Ovary (tissue), 9 donors: ENCODE results near the gene ANO2. TPM values are rescaled to one million over a fixed set of nuclear protein-coding genes. Genes with fewer than 3 reads are reported as not detected.

Experiments used
- DNase-seq, 5 donors: peaks; one replicate each; pipeline ENCODE4 v3.0.0-alpha.2; 2019 to 2020
- H3K27ac ChIP-seq, 2 donors: fragments of 200-600 bp; one replicate each; pipeline versions ENCODE4 v1.5.1 to v1.8.0; 2019 to 2022
- H3K27me3 ChIP-seq: fragments of 200-600 bp; one replicate; pipeline ENCODE4 v1.8.0; 2022
- H3K36me3 ChIP-seq: fragments of 200-600 bp; sonication (generic); one replicate; pipeline ENCODE4 v1.5.1; 2019
- H3K4me1 ChIP-seq: one replicate; pipeline ENCODE4 v1.8.1; 2013; ENCODE audit warnings: mild to moderate bottlenecking, moderate library complexity; ENCODE audit not compliant: insufficient read depth
- H3K4me3 ChIP-seq: fragments of 200-600 bp; sonication (generic); one replicate; pipeline ENCODE4 v1.5.1; 2017
- H3K9me3 ChIP-seq, 2 donors: fragments of 200-600 bp in 1 of 2; sonication (generic) in 1 of 2; one replicate each; pipeline versions ENCODE4 v1.5.1 to v1.8.1; 2013 to 2019; ENCODE audit warnings: mild to moderate bottlenecking in 1 of 2, moderate library complexity in 1 of 2
- EP300 ChIP-seq: sonication (generic); formaldehyde crosslinking; IDR thresholded peaks from one replicate; pipeline ENCODE4 v1.6.1; 2017; ENCODE audit warnings: antibody characterized with exemption
- POLR2A ChIP-seq: fragments of 450-650 bp; IDR thresholded peaks from one replicate; pipeline ENCODE4 v1.6.1; 2017; ENCODE audit warnings: antibody characterized with exemption, mild to moderate bottlenecking, moderate library complexity
- WGBS, 3 donors: extraction: QIAGEN DNeasy Blood & Tissue Kit in 1 of 3; methylation state at CpG; one replicate each; pipeline versions ENCODE4 v1.1.5 to v1.1.7; 2013 to 2017; 5-methylcytosine and 5-hydroxymethylcytosine counted together
- intact Hi-C, 4 donors: fragments of 100-400 bp; cut with DNase I; formaldehyde crosslinking; loops; one replicate each; pipeline versions ENCODE4 v1.11.0 to v1.15.1; 2022 to 2023
- polyA plus RNA-seq, 2 donors: library from polyadenylated mRNA; stranded (reverse); fragments of 200-250 nt in 1 of 2; fragments of 350-450 nt in 1 of 2; fragmentation: Illumina TruSeq in 1 of 2; extraction: RNeasy Lipid Tissue Mini Kit (QIAGEN cat#74804) in 1 of 2; gene quantifications; one replicate each; pipeline ENCODE4 v1.2.3, GENCODE V29; 2013 to 2014
- total RNA-seq, 7 donors: library from RNA; depleted of rRNA in 2 of 7; stranded (reverse); fragments of >200 nt in 2 of 7; fragmentation: NEBNext Ultra II Directional in 3 of 7; extraction: Animal tissue kit (Norgen Biotek cat#: 25700) in 3 of 7; gene quantifications; one replicate each; pipeline versions ENCODE4 v1.1.0 to v1.2.4, GENCODE V29; 2016 to 2023
- TF ChIP-seq, protein P1 (sequence below), 3 donors: fragments of 450-650 bp in 2 of 3; fragments of 200-600 bp in 1 of 3; IDR thresholded peaks; one replicate each; pipeline versions ENCODE4 v1.5.1 to v1.8.0; 2016 to 2022; ENCODE audit warnings: antibody characterized with exemption in 3 of 3, mild to moderate bottlenecking in 1 of 3
- donor health status: DM: no; HTN: no; CAD: no; lungs with moderate emphysema.
- donor health status: DM: no; HTN: no; CAD: no.
- donor health status: Bipolar disorder and iron deficiency.
- donor health status: DM: yes; HTN: yes; CAD: no.
- donor health status: DM: no; HTN: no; CAD: no.
- donor health status: DM: yes; HTN: yes; CAD: no.

ANO2 gene
- total and polyA plus RNA-seq, 9 donors, result 3.0 to 6.7 (median 3.3) TPM

DNA sequence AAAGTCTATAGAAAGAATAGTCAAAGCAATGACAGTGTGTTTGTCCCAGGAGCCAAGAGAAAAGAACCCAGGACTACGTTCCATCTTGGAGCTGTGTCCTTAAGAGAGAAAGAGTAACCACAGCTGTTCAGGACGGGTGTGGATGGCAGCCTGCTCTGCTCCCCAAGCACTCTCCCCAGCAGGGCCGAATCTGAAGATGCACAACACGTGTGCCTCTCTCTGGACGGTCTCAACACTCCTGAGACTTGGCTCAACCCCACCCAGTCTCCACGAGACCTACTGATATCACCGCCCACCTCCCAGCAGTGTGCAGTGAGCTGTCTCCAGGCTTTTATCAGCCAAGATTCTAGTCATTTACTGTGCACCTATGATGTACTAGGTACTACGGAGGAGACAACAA is 27.3 kb upstream of the ANO2 start:
- no peaks in the 10 kb centered on the region for H3K9me3 ChIP-seq
- no peak for DNase-seq
- no peaks in the 10 kb centered on the region for H3K27me3 ChIP-seq
- 43 to 59% (median 46%) methylated on average over 8 of the region's 8 CpGs for WGBS, 3 donors
- H3K27ac ChIP-seq, result no peak overlapping the region
- H3K36me3 ChIP-seq, result no peaks in the 10 kb centered on the region
- intact Hi-C loops, result no loop called here
- H3K4me1 ChIP-seq, result no peaks in the 10 kb centered on the region
- TF ChIP-seq, protein P1, sequence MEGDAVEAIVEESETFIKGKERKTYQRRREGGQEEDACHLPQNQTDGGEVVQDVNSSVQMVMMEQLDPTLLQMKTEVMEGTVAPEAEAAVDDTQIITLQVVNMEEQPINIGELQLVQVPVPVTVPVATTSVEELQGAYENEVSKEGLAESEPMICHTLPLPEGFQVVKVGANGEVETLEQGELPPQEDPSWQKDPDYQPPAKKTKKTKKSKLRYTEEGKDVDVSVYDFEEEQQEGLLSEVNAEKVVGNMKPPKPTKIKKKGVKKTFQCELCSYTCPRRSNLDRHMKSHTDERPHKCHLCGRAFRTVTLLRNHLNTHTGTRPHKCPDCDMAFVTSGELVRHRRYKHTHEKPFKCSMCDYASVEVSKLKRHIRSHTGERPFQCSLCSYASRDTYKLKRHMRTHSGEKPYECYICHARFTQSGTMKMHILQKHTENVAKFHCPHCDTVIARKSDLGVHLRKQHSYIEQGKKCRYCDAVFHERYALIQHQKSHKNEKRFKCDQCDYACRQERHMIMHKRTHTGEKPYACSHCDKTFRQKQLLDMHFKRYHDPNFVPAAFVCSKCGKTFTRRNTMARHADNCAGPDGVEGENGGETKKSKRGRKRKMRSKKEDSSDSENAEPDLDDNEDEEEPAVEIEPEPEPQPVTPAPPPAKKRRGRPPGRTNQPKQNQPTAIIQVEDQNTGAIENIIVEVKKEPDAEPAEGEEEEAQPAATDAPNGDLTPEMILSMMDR (IDR thresholded peaks at IDR 0.05), result no peak
- TF ChIP-seq POLR2A, result no peak
- TF ChIP-seq EP300, result no peak
- no peak overlapping the region for H3K4me3 ChIP-seq

GRCh38 chr12:5971194-5971850 is 26.3 kb upstream of the ANO2 start:
- Histone ChIP-seq H3K4me1 (no peaks in the 10 kb centered on the region), H3K9me3 (no peaks in the 10 kb centered on the region), H3K4me3 (no peak overlapping the region), H3K36me3 (no peaks in the 10 kb centered on the region), H3K27me3 (no peaks in the 10 kb centered on the region), H3K27ac (no peak overlapping the region)
- TF ChIP-seq, protein P1 (IDR thresholded peaks at IDR 0.05), result no peak
- TF ChIP-seq POLR2A, result no peak
- TF ChIP-seq EP300, result no peak
- intact Hi-C loops, result no loop called here
- 77 to 84% (median 79%) methylated on average over 10 of the region's 10 CpGs for WGBS, 3 donors
- no peak for DNase-seq

DNA sequence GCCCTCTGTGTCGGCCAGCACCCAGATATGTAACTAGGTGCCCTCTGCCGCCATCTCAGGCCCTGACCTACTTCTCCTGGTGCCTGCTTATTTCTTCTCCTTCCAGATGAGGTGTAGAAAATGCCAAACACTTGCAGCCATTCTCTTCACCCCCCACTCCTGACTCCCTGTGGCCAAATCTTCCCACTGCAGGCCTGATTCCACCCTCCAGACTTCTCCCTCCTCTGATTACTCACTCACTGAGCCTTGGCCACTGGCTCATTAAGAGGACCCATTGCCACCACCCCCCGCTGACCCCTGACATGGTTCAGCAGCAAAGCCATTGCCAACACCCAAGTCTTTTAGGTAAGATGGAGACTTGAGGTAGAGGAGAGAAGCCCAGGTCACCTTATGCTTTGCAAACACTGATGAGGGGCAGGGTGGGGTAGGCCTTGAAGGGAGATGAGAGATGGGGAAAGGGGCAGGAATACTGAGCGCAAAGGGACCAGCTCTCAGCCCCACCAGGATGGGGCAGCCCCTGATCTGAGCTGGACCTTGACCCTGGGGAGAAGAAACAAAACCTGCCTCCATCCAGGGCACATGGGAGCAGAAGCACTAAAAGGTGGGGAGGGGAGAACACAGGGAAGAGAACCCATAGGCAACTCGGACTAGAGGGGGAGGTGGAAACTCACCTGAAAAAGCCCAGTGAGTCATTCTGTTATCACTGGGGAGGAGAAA is 25.1 kb upstream of the ANO2 start:
- no peak for DNase-seq
- intact Hi-C loops, result no loop called here
- Histone ChIP-seq H3K27me3 (no peaks in the 10 kb centered on the region), H3K4me1 (no peaks in the 10 kb centered on the region), H3K4me3 (no peak overlapping the region), H3K27ac (no peak overlapping the region), H3K36me3 (no peaks in the 10 kb centered on the region), H3K9me3 (no peaks in the 10 kb centered on the region)
- WGBS, 3 donors, result 89 to 91% (median 89%) methylated on average over 5 of the region's 5 CpGs
- TF ChIP-seq EP300 (no peak), POLR2A (no peak)
- TF ChIP-seq, protein P1 (IDR thresholded peaks at IDR 0.05), result no peak

GRCh38 chr12:5969156-5969973 is 24.3 kb upstream of the ANO2 start:
- DNase-seq, result no peak
- Histone ChIP-seq H3K27me3 (no peaks in the 10 kb centered on the region), H3K4me3 (no peak overlapping the region), H3K4me1 (no peaks in the 10 kb centered on the region), H3K9me3 (no peaks in the 10 kb centered on the region), H3K36me3 (no peaks in the 10 kb centered on the region), H3K27ac (no peak overlapping the region)
- no peak for TF ChIP-seq EP300
- TF ChIP-seq, protein P1 (IDR thresholded peaks at IDR 0.05), result no peak
- no peak for TF ChIP-seq POLR2A
- WGBS, 3 donors, result 70 to 74% (median 71%) methylated on average over 15 to 17 of the region's 17 CpGs
- intact Hi-C loops, result no loop called here
